ENCODE results near the gene ZCCHC8. TPM values are rescaled to one million over a fixed set of nuclear protein-coding genes. Genes with fewer than 3 reads are reported as not detected.
A peak's percentile ranks its signal among the peaks of the same experiment; 100 is the strongest.

The ZCCHC8 gene
- total and polyA plus RNA-seq, 2 of the 8 experiments (the other 6 are each of a cell fraction or from before 2014, with no cell fraction given), result 13.8 to 28.9 TPM

GRCh38 chr12:122499991-122500684 is 594 bp downstream of the ZCCHC8 start:
- no peaks in the 10 kb centered on the region for H3K27me3 ChIP-seq (replicated peaks in 1 of 4; ENCODE audit: control insufficient read depth in 3 of 4, extremely low read depth in 1 of 4, insufficient read depth in 3 of 4, low read length in 3 of 4)
- 0 out of 2 replicates have a peak, but pooled peaks cover 2% of the 10 kb centered on the region for H3K79me1 ChIP-seq (ENCODE audit: low read depth, low read length)
- H3K23ac ChIP-seq (ENCODE audit: insufficient read length), result no peak overlapping the region
- peak overlapping the region; percentile 55 to 67 for H3K4me2 ChIP-seq (ENCODE audit: insufficient read depth in 1 of 2, low read depth in 2 of 2, low read length in 2 of 2)
- H2BK12ac ChIP-seq (ENCODE audit: low read depth, low read length), result no peak overlapping the region
- peak overlapping the region; percentile 79 for H3K56ac ChIP-seq (replicated peaks; ENCODE audit: insufficient read length, low read depth, low read length)
- DNase-seq (ENCODE audit: low read depth in 1 of 2, low spot score in 2 of 2), result peak in 1 of 2 experiments; percentile 79
- peak overlapping the region; percentile 61 for H4K91ac ChIP-seq (replicated peaks; ENCODE audit: insufficient read length, low read length)
- 0% methylated on average over 45 of the region's 47 CpGs; no CpG with 5 or more reads in 1 of the 2 experiments for WGBS, 2 experiments (ENCODE audit: extremely low coverage in 1 of 2, insufficient coverage in 1 of 2, insufficient read length in 1 of 2, insufficient replicate concordance in 2 of 2, low coverage in 1 of 2, low lambda C conversion rate in 2 of 2, missing lambda C conversion rate in 1 of 2)
- peak overlapping the region; percentile 97 for H4K8ac ChIP-seq (ENCODE audit: extremely low read depth, insufficient read depth, low read length)
- H3K27ac ChIP-seq (ENCODE audit: low read depth, low read length), result peak overlapping the region; percentile 90
- H3K18ac ChIP-seq (ENCODE audit: extremely low read depth, low read length), result peak overlapping the region; percentile 95
- ChIA-PET CTCF (ENCODE audit: partially characterized antibody) (interaction anchor here (0.6 to 2.5 kb wide), 7 partner anchors 19 to 218 kb away, joined by 3 to 12 read pairs (median 4); no protein-coding TSS in a partner anchor), POLR2A (ENCODE audit: partially characterized antibody) (interaction anchor here (0.6 to 47.9 kb wide), 20 partner anchors 8 to 1083 kb away, joined by 3 to 1221 read pairs (median 4); partner anchors contain the start of genes KNTC1 and RSRC2)
- peak overlapping the region; percentile 92 for H2BK5ac ChIP-seq (ENCODE audit: low read depth, low read length)
- H3K14ac ChIP-seq (ENCODE audit: insufficient read length), result no peak overlapping the region
- peak overlapping the region; percentile 93 for H3K4ac ChIP-seq (replicated peaks; ENCODE audit: insufficient read length, low read depth, low read length)
- H2AK5ac ChIP-seq (ENCODE audit: low read depth, low read length), result peak overlapping the region; percentile 84
- peaks cover 0 to 38% of the 10 kb centered on the region in 2 experiments; a peak in 2 of 4 replicates for H3K79me2 ChIP-seq (ENCODE audit: control insufficient read depth in 1 of 2, insufficient read depth in 2 of 2, low read length in 2 of 2)
- no peaks in the 10 kb centered on the region for H3K9me3 ChIP-seq (ENCODE audit: insufficient read depth in 2 of 2, low read depth in 1 of 2, low read length in 1 of 2)
- no peak for FAIRE-seq
- no peak overlapping the region for H2BK120ac ChIP-seq (replicated peaks; ENCODE audit: low read depth, low read length)
- no peaks in the 10 kb centered on the region for H4K20me1 ChIP-seq (replicated peaks in 1 of 2; ENCODE audit: control insufficient read depth in 1 of 2, insufficient read depth in 2 of 2, low read length in 2 of 2)
- peaks cover 2 to 43% (median 13%) of the 10 kb centered on the region in 4 experiments for H3K36me3 ChIP-seq (ENCODE audit: control insufficient read depth in 2 of 4, insufficient read depth in 4 of 4, low read length in 3 of 4)
- H2BK15ac ChIP-seq (ENCODE audit: low read length), result peak overlapping the region; percentile 88; the same call in 1 of the 2 replicates
- H2BK20ac ChIP-seq (ENCODE audit: low read length), result no peak overlapping the region
- H3K4me1 ChIP-seq (replicated peaks in 1 of 4; ENCODE audit: control insufficient read depth in 3 of 4, insufficient read depth in 4 of 4, low read length in 3 of 4), result peaks cover 0 to 3% (median 0%) of the 10 kb centered on the region in 4 experiments; a peak in 1 of 7 replicates
- H3K23me2 ChIP-seq (ENCODE audit: low read depth, low read length), result no peaks in the 10 kb centered on the region
- H4K5ac ChIP-seq (ENCODE audit: insufficient read length, low read depth, low read length), result peak overlapping the region; percentile 59
- 0 out of 2 replicates have a peak overlapping the region, but pooled peaks have one; percentile 35 for H2AFZ ChIP-seq (ENCODE audit: low read length)
- peak overlapping the region; percentile 88 to 94 (median 92) for H3K9ac ChIP-seq (replicated peaks in 1 of 4; ENCODE audit: extremely low read depth in 1 of 4, low read depth in 3 of 4, low read length in 3 of 4)
- peak overlapping the region; percentile 77 to 96 (median 94) for H3K4me3 ChIP-seq (ENCODE audit: extremely low read depth in 1 of 4, insufficient read depth in 2 of 4, low read depth in 3 of 4, low read length in 4 of 4)
- TF ChIP-seq TBP (IDR thresholded peaks at IDR 0.05; ENCODE audit: low read depth, low read length) (peak; percentile 39), HDAC2 (IDR thresholded peaks at IDR 0.05; ENCODE audit: borderline replicate concordance in 1 of 2, low read depth in 2 of 2, low read length in 2 of 2) (0 out of 4 replicates have a peak, but pooled peaks of 1 of the 2 experiments have one; percentile 39), SIN3A (conservative IDR thresholded peaks at IDR 0.05 in 1 of 2, IDR thresholded peaks at IDR 0.05 in 1 of 2; ENCODE audit: low read depth in 1 of 2, low read length in 2 of 2) (no peak; a peak in 1 of 4 replicates), TEAD4 (IDR thresholded peaks at IDR 0.05; ENCODE audit: low read depth, low read length) (no peak), GABPA (IDR thresholded peaks at IDR 0.05; ENCODE audit: borderline replicate concordance, insufficient read depth, low read length) (no peak), E2F6 (IDR thresholded peaks at IDR 0.05) (0 out of 2 replicates have a peak, but pooled peaks have one; percentile 7), EZH2 (IDR thresholded peaks at IDR 0.05; ENCODE audit: low read depth, low read length, severe bottlenecking) (no peak), RBBP5 (IDR thresholded peaks at IDR 0.05; ENCODE audit: borderline replicate concordance, low read depth, low read length) (peak; percentile 30), CREB1 (IDR thresholded peaks at IDR 0.05) (peak; percentile 43; the same call in 1 of the 2 replicates), NRF1 (IDR thresholded peaks at IDR 0.05; ENCODE audit: low read depth, low read length) (no peak)

Measured in H1 (cell line).